ENCODE measurements around the gene PITPNM2.

- TF ChIP-seq ATF2 (IDR thresholded peaks at IDR 0.05; ENCODE audit: low read length), result no peak
- TF ChIP-seq JUND (IDR thresholded peaks at IDR 0.05; ENCODE audit: low read length), result no peak
- TF ChIP-seq POLR2A (IDR thresholded peaks at IDR 0.05; ENCODE audit: control extremely low read depth in 1 of 2, low read depth in 2 of 2, low read length in 2 of 2), result no peak
- TF ChIP-seq, protein P1, sequence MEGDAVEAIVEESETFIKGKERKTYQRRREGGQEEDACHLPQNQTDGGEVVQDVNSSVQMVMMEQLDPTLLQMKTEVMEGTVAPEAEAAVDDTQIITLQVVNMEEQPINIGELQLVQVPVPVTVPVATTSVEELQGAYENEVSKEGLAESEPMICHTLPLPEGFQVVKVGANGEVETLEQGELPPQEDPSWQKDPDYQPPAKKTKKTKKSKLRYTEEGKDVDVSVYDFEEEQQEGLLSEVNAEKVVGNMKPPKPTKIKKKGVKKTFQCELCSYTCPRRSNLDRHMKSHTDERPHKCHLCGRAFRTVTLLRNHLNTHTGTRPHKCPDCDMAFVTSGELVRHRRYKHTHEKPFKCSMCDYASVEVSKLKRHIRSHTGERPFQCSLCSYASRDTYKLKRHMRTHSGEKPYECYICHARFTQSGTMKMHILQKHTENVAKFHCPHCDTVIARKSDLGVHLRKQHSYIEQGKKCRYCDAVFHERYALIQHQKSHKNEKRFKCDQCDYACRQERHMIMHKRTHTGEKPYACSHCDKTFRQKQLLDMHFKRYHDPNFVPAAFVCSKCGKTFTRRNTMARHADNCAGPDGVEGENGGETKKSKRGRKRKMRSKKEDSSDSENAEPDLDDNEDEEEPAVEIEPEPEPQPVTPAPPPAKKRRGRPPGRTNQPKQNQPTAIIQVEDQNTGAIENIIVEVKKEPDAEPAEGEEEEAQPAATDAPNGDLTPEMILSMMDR (IDR thresholded peaks at IDR 0.05; ENCODE audit: control extremely low read depth in 1 of 3, insufficient read depth in 1 of 3, low read depth in 1 of 3, low read length in 3 of 3), result no peak
- no peak for TF ChIP-seq BACH1 (IDR thresholded peaks at IDR 0.05; ENCODE audit: low read length)
- TF ChIP-seq GABPA (IDR thresholded peaks at IDR 0.05; ENCODE audit: borderline replicate concordance, insufficient read depth, low read length), result no peak
- TF ChIP-seq HDAC2 (IDR thresholded peaks at IDR 0.05; ENCODE audit: borderline replicate concordance in 1 of 2, low read depth in 2 of 2, low read length in 2 of 2), result no peak
- TF ChIP-seq YY1 (IDR thresholded peaks at IDR 0.05; ENCODE audit: low read depth, low read length), result no peak
- TF ChIP-seq SRF (IDR thresholded peaks at IDR 0.05; ENCODE audit: low read depth, low read length), result no peak
- TF ChIP-seq JUN (IDR thresholded peaks at IDR 0.05; ENCODE audit: low read depth, low read length), result no peak
- no peak for TF ChIP-seq HDAC6 (IDR thresholded peaks at IDR 0.05; ENCODE audit: low read depth, low read length)
Measured at GRCh38 chr12:123148223-123148622, 2.7 kb downstream of the PITPNM2 start.

Data from H1 (cell line).